ENCODE results near the gene ADTRP.

ADTRP gene

DNA sequence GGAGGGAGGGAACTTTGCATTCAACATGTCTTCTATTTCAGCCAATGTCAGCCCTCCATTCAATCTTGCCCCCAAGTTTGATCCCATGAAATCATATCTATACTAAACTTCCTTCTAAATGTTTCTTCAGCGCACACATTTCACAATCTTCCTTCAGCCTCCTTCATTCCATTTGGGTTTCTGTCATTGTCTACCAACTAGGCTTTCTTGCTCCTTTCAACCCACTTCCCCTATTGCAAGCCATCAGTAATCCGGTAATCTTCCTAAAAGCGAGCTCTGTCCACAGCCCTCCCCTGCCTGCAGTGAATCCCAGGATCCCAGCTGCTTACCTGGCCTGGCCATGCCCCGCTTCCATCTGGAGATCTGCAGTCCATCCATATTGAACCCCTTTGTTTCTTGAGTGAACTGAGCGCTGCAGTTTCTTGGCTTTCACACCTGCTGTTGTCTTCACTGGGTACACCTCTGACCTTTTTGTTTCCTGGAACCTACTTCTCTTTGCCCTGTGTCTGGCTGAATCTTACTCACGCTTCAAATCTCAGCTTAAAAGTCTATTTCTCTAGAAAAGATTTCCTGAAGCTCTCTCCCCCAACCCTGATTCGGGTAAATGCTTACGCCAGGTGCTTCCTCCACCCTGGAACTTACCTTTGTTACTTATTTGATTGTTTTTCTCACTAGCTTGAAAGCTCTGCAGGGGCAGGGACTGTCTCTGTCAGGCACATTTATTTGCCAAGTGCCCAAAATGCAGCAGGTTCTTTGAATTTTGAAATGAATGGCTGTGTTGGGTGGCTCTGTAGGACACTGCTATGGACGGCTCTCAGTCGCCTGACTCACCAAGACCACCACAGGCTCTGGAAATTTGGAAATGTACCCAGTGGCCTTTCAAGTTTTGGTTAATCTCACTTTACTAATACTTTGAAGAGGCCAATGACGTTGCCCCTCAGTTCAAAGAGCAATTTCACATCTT, 50.3 kb downstream of the ADTRP start:
- FAIRE-seq (no peak), DNase-seq (ENCODE audit: low spot score) (no peak)

DNA sequence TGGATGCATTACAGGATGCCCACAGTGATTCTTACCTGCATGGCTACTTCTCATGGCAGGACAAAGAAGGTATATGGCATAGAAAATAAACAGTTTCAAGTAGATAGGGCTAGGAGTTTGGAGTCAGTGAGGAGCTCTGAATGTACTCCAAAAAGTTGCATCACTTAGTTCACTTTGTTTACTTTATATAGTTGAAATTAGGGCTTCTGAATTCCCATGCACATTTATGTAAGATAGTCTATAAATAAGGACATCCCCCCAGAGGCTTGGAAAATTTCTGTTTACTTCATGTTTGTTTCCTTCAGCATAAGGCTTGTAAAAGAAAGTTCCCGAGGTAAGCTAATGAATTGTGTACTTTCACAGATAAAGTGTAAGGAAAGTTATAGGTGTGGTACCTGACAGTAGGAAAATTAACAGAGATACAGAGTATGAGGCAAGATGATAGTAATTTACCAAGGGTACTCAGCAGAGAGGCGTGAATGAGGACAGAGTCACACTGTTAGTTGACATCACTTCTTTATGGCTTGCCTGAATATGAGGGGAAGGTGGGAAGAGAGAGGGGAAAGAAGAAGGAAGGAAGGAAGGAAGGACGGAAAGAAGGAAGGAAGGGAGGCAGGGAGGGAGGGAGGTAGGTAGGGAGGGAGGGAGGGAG, 51.1 kb downstream of the ADTRP start:
- FAIRE-seq (no peak), DNase-seq (ENCODE audit: low spot score) (no peak)

DNA sequence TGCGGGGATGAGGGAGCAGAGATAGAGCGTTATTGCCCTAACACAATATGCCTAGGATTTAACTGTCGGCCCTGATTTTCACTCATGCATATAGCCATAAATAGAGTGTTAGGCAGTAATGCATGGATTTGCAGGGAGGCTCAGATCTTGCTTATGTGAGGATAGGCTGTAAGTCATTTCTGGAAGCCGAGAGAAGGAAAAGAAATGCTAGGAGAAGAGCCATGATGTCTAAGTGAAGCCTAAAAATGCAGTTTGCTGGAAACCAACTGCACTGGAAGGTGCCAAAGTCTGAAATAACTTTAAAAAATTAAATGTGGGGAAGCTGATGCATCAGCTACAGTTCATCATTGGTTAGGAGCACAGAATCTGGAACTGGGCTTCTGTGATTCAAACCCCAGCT, 54.3 kb downstream of the ADTRP start:
- DNase-seq (ENCODE audit: low spot score) (no peak), FAIRE-seq (no peak)

DNA sequence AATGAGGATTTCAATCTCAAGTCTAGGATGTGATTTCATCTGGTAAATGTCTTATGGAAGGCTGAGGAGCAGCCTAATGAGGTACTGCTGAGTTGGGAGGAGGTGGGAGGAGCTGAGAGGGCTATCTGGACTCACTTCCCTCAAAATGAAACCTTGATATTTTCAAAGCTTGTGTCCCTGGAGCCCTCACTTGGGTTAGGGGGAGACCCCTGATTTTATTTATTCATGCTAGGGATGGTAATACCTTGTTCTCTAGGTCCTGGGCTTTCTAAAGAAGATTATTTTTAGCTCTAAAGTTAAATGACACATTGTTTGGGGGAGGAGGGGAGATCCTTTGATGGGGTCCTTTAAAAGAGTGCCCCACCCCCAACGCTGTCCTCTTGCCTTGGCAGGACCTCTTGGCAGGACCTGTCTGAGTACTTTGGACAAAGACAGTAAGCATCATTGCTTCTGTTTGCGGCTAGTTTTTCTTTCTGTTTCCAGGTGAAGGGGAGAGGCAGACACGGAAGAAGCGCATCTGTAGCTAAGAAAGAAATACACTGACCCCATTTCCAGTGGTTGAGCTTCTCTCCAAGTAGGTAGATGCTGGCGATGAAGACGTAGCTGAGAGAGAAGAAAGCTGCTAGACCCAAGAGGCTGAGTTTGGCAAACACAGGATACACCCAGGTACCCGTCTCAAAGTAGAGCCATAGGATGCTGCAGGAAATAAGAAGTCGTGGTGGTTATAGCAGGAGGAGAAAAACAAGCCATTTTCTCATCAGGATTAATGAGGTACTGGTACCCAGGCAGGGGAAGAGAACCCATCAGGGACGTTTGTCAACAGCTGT, 55.6 kb downstream of the ADTRP start:
- FAIRE-seq (no peak), DNase-seq (ENCODE audit: low spot score) (no peak)

DNA sequence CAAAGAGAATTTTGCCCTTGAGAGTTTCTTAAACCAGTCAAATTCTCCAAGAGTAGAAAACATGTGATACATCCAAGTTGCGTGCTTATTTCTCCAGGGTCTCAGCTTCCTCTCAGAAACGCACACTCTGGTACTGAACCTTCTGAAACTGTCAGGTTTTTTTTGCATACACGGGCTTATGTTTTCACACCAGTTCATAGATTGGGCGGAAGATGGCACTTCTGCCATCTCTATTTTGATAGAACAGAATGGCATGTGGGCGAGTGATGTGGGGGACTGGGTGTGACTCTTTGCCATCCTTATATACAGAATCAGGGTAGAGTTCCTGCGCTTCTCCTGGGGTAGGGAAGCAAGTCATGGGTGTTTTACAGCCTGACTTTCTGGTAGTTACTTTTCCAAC, 56.4 kb downstream of the ADTRP start:
- no peak for FAIRE-seq
- no peak for DNase-seq (ENCODE audit: low spot score)

DNA sequence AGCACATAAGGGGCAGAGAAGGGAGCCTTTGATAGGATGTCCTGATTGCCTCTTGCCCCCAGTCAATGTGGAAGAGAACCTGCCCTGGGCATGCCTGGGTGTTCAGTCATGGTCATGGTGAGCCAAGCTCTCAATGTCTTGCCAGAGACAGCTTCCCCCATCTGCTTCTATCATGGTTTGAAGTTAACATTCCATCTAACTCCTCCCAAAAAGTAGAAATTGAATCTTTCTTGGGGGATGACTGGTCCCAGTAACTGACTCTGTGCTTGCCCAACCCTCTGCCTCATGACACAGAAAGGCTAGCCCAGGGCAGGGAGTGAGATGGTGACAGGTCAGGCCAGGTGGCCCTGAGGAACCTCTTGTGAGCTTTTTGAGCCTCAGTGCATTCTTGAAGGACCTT, 60.1 kb downstream of the ADTRP start:
- no peak for DNase-seq (ENCODE audit: low spot score)
- FAIRE-seq = no peak

DNA sequence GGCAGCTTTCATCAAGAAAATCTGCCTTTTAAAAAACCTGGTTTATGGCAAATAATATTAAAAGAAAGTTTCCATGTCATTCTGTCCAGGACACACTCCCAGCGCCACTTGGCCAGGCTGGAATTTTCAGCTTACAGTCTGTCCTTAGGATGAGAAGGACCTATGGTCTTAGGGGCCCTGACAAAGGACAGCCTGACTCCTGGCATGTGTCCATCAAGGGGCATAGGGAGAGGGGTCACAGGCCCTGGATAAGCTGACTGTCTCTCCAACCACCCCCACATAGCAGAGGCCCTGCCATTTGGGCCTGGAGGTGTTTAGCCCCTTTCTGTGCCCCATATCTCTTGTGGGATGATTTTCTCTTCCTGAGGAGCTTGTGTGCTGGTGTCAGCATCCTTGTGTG, 60.6 kb downstream of the ADTRP start:
- FAIRE-seq (no peak), DNase-seq (ENCODE audit: low spot score) (no peak)

DNA sequence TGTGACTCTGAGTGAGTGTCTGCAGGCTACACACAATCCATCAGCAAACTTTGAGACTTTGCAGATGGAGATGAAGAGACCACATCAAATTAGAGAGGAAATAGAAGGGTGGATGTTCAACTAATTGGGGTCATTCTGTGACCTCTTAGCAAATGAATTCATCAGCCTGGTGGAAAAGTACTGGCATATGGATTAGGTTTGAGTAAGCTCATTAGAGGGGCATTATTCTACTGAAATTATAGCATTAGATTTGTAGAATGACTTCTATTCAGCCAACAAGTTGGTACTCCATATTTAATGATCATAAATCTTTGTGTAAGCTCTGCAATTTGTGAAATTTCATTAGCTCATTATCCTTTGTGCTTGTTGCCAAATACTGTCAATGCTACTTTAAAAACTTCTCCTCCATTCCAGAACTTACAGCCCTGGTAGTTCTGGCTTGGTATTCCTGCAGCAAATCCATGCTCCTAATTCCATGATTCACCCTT, 63.8 kb downstream of the ADTRP start:
- no peak for DNase-seq (ENCODE audit: low spot score)
- FAIRE-seq = no peak

DNA sequence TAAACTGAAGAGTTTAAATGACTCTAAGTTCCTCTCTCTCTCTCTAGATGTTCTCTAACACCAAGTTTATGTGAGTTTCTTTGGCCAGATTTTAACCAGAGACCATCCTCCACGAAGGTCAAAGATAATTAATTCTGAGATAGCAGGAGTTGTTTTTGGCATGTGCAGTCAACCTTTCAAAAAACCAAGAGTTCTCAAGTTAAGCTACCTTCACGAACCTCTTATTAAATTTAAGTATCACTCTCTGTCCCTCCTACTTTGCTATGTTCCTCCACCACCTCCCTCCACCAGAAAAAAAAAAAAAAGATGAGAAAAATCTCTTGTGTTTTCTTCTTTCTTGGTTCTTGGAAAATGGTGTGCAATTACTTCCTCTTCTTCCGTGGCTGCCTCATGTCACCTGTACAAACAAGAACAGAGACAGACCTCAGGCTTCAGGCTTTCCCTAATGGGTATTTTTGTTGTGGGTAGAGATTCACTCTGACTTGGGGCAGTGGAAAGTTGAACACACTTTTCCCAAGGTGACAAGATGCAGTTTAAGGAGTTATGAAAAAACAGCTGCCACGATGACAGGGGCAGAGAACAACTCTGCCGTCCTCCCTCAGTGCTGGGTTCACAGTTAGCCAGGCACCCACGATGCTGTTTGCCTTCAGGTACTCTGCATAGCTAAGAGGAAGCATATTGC, 64.3 kb downstream of the ADTRP start:
- FAIRE-seq = no peak
- no peak for DNase-seq (ENCODE audit: low spot score)

DNA sequence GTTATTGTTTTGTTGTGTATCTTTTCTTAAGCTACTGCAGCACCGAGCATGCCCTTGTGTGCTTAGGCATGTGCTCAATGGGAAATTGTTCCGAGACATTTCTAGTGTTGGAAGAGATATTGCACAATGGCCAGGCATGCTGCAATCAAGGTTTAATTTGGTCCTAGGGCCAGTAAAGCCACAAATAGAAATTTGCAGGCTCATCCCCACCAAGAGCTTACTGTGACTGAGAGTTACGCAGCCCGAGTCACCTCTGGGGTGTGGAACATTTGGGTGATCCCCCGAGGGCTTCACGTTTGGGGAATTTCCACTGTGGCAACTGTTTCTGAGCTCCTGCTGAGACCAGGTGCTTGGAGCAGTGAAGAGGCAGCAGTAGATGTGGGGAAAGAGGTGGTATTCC, 65.8 kb downstream of the ADTRP start:
- DNase-seq (ENCODE audit: low spot score) = no peak
- FAIRE-seq = no peak

DNA sequence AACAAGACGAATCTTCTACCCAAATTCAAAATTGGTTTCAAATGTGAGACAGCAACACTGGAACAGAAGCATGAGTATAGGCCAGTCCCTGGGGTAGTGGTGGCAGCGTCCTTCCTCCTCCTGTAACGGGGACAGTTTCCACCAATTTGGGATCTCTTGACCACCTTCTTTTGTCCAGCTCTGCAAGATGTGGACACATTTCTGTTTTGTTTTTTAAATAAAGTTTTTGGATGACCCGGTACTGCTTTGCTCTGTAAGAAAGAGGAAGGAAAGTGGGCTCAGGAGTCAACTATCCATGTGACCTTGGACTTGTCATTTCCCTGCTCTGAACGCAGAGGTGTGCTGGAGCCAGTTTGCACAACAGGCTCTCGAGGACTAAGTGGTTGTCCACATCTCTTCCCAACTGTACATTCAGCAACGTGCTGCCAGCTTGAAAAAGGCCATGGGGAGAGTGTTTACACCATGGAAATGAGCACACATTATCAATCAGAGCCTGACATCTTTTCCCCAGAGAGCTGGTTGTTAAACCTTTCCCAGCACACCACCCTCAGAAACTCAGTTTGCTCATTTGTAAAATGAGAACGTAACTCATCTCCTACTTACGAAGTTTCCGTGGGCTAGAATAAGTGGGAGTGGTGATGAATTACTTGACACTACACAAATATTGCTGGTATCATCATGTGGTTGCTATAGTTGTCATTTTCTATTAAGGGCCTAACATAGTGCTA, 66.5 kb downstream of the ADTRP start:
- DNase-seq (ENCODE audit: low spot score) = no peak
- no peak for FAIRE-seq

DNA sequence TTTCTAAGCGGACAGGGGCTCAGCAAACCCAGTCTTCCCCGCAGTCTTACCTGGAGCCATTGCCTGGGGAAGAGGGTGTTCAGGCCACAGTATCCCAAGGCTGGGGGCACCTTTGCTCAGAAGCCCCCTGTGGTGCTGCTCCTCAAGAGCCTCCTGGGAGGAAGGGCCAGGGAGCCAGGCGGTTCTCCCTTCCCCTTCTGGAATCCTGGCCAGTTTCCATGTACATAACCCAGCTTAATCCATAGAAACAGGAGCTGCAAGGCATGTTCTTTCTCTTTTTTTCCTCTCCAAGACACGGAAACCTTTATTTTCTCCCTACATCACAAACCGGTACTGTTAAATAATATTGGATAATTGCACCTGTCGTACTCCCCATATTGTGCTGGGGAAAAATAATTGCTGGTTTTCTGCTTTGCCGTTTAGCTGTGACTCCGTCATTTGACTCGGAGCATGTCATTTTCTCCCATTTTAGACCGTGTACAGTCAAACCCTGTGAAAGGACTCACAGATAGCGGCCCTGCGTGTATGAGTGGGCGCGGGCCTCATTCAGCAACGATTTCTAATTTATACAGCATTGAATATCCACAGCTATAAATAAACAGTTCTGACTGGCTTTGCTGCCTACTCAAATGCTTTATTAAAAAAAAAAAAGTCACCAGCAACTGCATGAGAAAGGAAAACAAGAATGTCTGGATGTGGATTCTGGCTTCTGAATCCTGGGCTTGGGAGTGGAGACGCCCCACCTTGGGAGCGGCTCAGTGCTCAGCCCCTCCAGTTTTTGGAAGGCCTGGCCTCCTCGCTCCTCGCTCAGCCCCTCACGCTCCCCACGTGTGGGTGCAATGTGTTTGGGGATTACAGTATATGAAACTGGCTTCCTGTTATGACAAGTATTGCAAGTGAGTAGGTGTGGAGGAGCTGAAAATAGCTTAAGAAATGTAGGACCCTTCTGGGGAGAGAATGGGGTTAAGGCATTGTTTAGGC, 67.3 kb downstream of the ADTRP start:
- DNase-seq (ENCODE audit: low spot score) = no peak
- FAIRE-seq = no peak

DNA sequence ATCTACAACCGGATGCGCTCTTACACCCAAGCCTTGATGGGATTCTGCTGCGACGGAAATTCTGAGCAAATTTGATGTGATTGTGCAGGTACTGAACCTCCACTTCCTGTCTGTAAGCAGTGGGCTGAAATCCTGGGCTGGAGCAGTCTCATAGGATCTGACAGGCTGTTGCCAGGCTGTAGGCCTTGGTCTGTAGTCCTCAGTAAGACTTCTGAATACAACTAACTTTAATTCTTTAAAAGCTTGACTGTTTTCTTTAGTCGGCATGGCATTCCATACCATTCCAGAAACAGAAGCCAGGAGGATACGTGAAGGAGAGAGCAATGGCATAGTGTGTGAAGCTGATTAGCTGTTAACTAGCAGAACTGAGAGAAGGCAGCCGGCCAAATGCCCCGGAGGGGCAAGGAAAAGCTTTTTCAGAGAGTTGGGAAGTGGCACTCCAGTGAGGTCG, 68.3 kb downstream of the ADTRP start:
- DNase-seq (ENCODE audit: low spot score) (no peak), FAIRE-seq (no peak)

DNA sequence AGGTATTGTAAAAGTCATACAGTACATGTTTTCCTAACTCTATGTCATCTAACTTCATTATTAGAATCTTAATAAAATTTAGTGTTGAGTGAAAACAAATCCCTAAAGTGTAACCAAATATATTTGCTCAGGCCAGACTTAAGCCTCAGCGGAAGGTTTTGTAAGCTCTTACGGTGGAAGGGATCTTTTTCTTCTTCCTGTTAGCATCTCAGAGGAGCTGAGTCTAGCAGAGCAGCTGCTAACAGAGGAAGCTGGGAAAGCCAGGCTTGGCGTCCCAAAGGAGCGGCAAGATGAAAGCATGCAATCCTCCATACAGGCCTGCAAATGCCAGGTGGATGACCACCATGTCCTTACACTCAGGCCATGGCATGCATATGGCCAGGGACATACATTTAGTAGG, 72.4 kb downstream of the ADTRP start:
- DNase-seq (ENCODE audit: low spot score) (no peak), FAIRE-seq (no peak)

DNA sequence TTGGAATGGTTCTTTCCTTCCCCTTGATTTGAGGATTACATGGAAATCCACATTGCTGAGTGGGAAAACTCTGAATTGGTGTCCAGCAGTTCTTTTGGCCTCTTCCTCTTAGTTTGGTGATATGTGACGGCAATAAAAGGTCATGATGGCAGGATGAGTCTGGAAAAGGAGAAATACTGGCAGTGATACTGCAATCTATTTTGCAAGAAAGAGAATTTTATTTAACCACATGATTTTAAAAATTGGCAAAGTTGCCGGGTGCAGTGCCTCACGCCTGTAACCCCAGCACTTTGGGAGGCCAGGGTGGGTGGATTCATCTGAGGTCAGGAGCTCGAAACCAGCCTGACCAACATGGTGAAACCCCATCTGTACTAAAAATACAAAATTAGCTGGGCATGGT, 73.1 kb downstream of the ADTRP start:
- FAIRE-seq (no peak), DNase-seq (ENCODE audit: low spot score) (no peak)

DNA sequence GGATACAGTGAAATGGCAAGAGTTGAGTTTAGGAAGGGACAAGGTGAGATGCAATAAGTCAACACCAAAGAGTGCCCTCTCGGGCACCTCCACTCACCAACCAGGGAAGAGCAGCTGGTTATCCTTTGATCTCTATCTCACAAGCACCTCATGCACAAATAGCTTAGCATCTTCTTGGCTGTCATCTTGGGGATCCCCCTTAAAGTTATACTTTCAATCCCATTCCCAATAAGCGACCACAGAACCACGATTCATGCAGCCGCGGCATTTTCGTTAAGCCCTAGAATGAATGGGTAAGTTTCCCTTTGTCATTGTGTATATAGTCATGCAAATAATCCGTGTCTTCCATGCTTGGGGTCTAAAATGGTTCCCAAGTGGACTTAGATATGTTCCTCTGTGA, 73.5 kb downstream of the ADTRP start:
- DNase-seq (ENCODE audit: low spot score) (no peak), FAIRE-seq (no peak)

DNA sequence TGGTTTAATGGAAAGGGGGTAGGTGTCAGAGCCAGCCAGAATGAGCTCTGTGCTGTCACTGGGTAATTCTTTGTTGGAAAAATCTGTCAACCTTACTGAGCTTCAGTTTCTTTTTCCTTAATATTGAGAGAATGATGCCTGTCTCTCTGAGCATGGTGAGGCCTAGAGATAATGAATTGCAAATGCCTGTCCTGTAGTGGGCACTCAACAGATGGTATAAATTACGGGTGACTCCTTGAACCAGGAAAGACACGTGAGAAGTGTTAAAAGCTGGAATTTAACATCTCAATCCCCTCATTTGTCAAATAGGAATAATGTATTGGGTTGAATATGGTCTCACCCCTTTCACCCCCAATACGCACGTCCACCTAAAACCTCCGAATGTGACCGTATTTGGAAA, 74.9 kb downstream of the ADTRP start:
- FAIRE-seq (no peak), DNase-seq (ENCODE audit: low spot score) (no peak)

DNA sequence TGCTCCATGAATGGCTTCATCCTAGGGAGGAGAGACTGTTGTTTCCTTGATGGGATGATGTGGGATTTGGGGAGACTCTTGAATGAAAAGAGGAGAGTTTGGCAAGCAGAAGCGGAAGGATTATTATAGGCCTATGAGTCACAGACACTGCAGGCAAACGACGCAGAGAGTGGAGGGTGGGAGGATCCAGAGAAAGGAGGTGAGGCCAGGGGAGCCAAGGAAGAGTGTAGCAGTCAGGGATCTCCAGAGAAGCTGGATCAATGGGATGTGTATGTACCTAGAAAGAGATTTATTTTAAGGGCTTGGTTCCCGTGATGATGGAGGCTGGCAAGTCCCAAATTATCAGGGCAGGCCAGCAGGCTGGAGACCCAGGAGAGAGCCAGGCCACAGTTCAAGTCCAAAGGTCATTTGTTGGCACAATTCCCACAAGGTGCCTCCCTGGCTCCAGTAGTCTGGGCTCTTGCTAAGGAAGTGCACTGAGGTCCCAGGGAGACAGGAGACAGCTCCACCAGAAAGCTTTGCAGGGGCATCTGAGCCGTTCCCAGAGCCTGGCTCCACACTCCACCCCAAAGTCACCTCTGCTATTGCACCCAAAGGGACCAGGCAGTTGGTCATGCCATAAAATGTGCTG, 76.0 kb downstream of the ADTRP start:
- FAIRE-seq = no peak
- peak; percentile 30 for DNase-seq (ENCODE audit: low spot score)

DNA sequence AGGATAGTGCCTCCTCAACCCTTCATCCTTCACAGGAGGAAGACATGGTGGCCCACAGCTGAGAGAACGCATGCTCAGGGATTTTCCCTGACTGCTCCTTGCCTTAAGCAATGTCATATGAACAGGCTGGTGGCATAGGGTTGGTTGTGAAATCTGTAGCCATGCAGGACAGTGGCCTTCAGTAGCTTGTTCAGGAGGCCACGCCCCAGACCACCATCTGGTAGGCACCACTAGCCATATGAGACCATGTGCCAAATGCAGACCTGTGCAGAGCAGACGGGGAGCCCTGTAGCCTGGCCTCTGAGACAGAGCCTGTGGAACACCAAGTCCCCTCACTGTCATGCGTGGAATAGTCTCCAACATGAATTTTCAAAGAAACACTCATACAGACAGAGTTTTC, 76.5 kb downstream of the ADTRP start:
- no peak for DNase-seq (ENCODE audit: low spot score)
- no peak for FAIRE-seq

All from urothelium cell line (cell line).